NCI-H1694 (cell line): ENCODE results near the gene OR8B12.
"Not testable (repeated sequence)": the region's sequence is repeated elsewhere in the genome, so short reads cannot be mapped to it uniquely, and the experiment has no call there.

Experiments
- DNase-seq: peaks from one replicate; lab custom pipeline; 2025; lab: John Stamatoyannopoulos, UW

Gene OR8B12

GRCh38 chr11:124519850-124520549 is 23.5 kb downstream of the OR8B12 start:
- DNase-seq: no peak

DNA sequence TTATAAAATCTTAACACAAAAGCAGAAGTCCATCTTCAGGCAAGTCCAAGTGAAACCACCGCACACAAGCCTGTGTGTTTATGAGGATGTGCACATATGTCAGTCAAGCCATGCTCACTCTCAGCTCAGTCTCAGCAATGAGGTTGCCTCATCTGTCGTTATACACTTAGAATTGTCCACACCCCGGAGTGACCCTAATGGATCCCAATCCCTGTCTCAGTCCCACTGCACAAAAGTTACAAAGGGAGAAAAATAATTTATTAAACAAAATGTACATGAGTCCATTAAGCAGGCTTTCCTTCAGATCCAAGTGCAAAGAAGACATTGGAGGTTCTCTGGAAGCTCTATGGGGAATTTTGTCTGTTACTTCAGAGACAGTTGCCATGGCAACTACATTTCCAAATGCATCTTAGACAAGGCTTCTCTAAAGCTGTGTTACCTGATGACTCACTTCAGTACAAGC is 24.4 kb downstream of the OR8B12 start:
- DNase-seq: no peak

DNA sequence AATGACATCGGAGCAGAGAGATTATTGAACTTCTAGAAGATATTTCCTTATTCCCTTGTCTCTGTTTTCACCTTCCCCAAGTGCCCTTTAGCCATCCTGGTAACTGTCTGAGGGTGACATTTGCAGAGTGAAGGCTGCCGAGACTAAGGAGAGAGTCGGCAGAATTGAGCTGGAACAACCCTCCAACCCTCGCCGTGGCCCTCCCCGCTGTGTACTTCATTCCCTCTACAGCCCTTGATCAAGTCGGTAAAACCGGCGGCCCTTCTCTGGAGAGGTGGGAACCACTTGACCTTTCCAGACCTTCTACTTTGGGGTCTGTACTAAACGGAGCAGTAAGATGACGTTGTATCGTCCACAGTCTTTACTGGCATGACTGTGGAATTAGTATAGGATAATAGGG is 26.1 kb downstream of the OR8B12 start:
- no peak for DNase-seq

DNA sequence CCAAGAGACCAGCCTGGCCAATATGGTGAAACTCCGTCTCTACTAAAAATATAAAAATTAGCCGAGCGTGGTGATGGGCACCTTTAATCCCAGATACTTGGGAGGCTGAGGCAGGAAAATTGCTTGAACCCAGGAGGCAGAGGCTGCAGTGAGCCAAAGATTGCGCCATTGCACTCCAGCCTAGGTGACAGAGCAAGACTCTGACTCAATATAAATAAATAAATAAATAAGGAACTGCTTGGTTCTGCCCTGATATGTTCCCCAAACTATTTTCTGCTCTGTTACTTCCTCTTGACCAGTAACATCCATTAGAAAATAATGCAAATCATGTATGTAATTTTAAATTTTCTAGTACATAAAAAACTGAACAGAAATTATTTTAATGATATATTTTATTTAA is 28.8 kb downstream of the OR8B12 start:
- not testable (repeated sequence) for DNase-seq

- no peak for DNase-seq
These were observed 29.3 kb downstream of the OR8B12 start for GRCh38 chr11:124514131-124514530.

GRCh38 chr11:124511745-124512144 is 31.7 kb downstream of the OR8B12 start:
- DNase-seq: no peak

- DNase-seq: no peak
These were observed 33.2 kb downstream of the OR8B12 start for GRCh38 chr11:124510279-124510678.

- DNase-seq: no peak
These were observed 43.7 kb downstream of the OR8B12 start for GRCh38 chr11:124499711-124500110.

- DNase-seq: no peak
These were observed 50.3 kb downstream of the OR8B12 start for GRCh38 chr11:124493016-124493655.
